Measurements from ENCODE around the gene MORN5. TPM values are rescaled to one million over a fixed set of nuclear protein-coding genes. Genes with fewer than 3 reads are reported as not detected.

Gene MORN5
- polyA plus RNA-seq, 2 of the 4 experiments (the other 2 are of a cell fraction) = not detected

DNA sequence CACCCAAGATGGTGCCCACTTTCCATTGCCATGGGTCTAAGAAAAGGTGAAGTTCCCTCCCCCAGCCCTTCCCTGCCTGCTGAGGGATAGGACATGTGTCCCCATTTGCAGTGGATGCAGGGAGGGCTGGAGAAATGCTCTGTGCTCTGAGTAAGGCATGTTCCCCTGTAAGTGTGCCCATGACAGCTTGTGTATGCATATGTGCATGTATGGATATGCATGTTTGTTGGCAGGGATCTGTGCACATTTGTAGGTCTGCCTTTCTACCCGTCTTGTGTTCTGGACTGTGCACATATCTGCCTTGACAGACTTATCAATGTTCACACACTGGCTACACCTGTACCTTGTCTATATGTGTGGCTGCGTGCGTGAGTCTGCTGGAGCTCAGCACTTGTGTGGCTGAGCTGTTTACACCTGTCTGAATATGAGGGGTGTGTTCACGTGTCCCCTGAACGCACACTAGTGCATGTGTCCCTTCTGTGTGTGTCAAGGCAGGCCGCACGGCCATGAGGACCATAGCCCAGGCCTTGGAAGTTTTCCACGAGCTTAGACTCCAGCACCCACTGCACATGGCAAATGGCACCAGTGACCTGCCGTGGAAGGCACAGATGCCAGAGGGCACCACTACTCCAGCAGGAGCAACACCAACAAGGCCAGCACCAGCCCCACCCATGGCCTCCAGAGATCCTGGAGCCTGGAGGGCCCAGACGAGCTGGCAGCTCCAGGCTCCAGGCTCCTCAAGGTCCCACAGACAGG, 39.2 kb upstream of the MORN5 start:
- Histone ChIP-seq H3K27ac (no peak overlapping the region), H3K4me2 (no peak overlapping the region), H3K4me1 (peaks cover 2% of the 10 kb centered on the region; the same call in 2 of the 3 replicates), H3K9me3 (no peaks in the 10 kb centered on the region), H3K4me3 (no peak overlapping the region)
- ChIA-PET CTCF (interaction anchor here (0.5 to 20.3 kb wide), 11 partner anchors 11 to 1229 kb away, joined by 3 to 541 read pairs (median 61); partner anchors contain the start of genes MRRF, RBM18 and TTLL11), POLR2A (no interaction called here)
- 86% methylated on average over 6 of the region's 10 CpGs for WGBS (ENCODE audit: missing lambda C conversion rate)
- ATAC-seq (no peak), DNase-seq (ENCODE audit: low read depth in 1 of 2, low spot score in 1 of 2) (no peak), FAIRE-seq (no peak)
- TF ChIP-seq, protein P1, sequence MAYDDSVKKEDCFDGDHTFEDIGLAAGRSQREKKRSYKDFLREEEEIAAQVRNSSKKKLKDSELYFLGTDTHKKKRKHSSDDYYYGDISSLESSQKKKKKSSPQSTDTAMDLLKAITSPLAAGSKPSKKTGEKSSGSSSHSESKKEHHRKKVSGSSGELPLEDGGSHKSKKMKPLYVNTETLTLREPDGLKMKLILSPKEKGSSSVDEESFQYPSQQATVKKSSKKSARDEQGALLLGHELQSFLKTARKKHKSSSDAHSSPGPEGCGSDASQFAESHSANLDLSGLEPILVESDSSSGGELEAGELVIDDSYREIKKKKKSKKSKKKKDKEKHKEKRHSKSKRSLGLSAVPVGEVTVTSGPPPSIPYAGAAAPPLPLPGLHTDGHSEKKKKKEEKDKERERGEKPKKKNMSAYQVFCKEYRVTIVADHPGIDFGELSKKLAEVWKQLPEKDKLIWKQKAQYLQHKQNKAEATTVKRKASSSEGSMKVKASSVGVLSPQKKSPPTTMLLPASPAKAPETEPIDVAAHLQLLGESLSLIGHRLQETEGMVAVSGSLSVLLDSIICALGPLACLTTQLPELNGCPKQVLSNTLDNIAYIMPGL (CRISPR knock-in tag; IDR thresholded peaks at IDR 0.05; ENCODE audit: borderline replicate concordance) = no peak
- TF ChIP-seq RARB (CRISPR knock-in tag; IDR thresholded peaks at IDR 0.05) = no peak
- TF ChIP-seq ESRRA (IDR thresholded peaks at IDR 0.05; ENCODE audit: borderline replicate concordance, low read length) = no peak
- TF ChIP-seq HEYL (CRISPR knock-in tag; IDR thresholded peaks at IDR 0.05) = no peak
- no peak for TF ChIP-seq MAFK (IDR thresholded peaks at IDR 0.05; ENCODE audit: partially characterized antibody)
- no peak for TF ChIP-seq ZC3H11A (IDR thresholded peaks at IDR 0.05)
- no peak for TF ChIP-seq FOXS1 (CRISPR knock-in tag; IDR thresholded peaks at IDR 0.05)
- TF ChIP-seq, protein P2, sequence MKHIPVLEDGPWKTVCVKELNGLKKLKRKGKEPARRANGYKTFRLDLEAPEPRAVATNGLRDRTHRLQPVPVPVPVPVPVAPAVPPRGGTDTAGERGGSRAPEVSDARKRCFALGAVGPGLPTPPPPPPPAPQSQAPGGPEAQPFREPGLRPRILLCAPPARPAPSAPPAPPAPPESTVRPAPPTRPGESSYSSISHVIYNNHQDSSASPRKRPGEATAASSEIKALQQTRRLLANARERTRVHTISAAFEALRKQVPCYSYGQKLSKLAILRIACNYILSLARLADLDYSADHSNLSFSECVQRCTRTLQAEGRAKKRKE (CRISPR knock-in tag; IDR thresholded peaks at IDR 0.05; ENCODE audit: low read depth) = no peak
- TF ChIP-seq JUN (IDR thresholded peaks at IDR 0.05) = no peak

DNA sequence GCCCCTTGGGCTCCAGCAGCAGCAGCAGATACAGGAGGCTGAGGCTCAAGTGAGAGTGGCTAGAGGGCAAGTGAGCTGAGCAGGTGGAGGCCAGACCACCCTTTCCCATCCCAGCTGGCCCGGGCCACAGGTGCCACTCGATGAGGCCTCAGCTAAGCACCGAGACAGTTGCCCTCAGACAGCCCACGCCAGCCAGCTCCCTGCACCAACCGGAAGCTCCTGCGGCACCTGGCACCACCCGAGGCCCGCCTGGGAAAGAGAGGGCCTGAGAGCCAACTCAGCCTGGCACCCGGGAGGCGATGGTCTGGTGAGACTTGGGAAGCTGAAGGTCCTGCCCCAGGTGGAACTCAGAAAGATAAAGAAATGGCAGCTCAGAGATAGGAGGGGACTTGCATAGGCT, 38.3 kb upstream of the MORN5 start:
- Histone ChIP-seq H3K9me3 (no peaks in the 10 kb centered on the region), H3K27ac (no peak overlapping the region), H3K4me2 (no peak overlapping the region), H3K4me3 (no peak overlapping the region), H3K4me1 (peaks cover 10% of the 10 kb centered on the region; the same call in 2 of the 3 replicates)
- WGBS (ENCODE audit: missing lambda C conversion rate) = 70% methylated on average over 6 of the region's 10 CpGs
- TF ChIP-seq FOSL2 (IDR thresholded peaks at IDR 0.05) (no peak), FOSL2 (CRISPR knock-in tag; IDR thresholded peaks at IDR 0.05) (no peak), POLR2A (IDR thresholded peaks at IDR 0.05; ENCODE audit: low read length) (no peak), HOXB13 (CRISPR knock-in tag; IDR thresholded peaks at IDR 0.05; ENCODE audit: low read depth) (no peak)
- TF ChIP-seq, protein P2 (CRISPR knock-in tag; IDR thresholded peaks at IDR 0.05; ENCODE audit: low read depth) = no peak
- ChIA-PET CTCF (interaction anchor here (0.5 to 20.3 kb wide), 21 partner anchors 11 to 1228 kb away, joined by 3 to 541 read pairs (median 8); partner anchors contain the start of genes MRRF, RBM18 and TTLL11), POLR2A (no interaction called here)
- DNase-seq (ENCODE audit: low read depth in 1 of 2, low spot score in 1 of 2) = no peak
- FAIRE-seq = no peak
- ATAC-seq = no peak

DNA sequence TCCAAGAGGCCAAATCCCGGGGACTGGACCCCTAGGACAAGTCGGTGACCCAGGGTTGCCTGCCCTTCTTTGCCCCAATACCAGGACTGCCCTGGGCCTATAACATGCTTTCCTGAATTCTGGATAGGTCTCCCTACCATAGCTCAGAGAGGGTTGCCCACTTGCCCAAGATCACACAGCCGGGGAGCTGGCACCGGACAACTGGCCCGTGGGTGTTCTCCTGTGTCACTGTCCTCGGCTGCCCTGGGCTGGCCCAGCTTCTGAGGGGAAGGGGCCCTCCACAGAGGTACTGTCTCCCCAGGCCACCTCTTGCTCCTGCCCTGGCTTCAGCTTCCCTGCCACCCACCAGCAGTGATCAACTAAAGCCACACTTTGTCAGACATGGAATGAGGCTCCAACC, 37.8 kb upstream of the MORN5 start:
- no peak overlapping the region for H3K27ac ChIP-seq
- H3K9me3 ChIP-seq = no peaks in the 10 kb centered on the region
- CTCF ChIA-PET = interaction anchor here (0.6 to 20.3 kb wide), 35 partner anchors 12 to 1228 kb away, joined by 3 to 541 read pairs (median 5); partner anchors contain the start of genes MRRF, RBM18 and TTLL11
- H3K4me2 ChIP-seq = no peak overlapping the region
- DNase-seq (ENCODE audit: low read depth in 1 of 2, low spot score in 1 of 2) (no peak), ATAC-seq (no peak), FAIRE-seq (no peak)
- POLR2A ChIA-PET = no interaction called here
- 75% methylated on average over 2 of the region's 6 CpGs for WGBS (ENCODE audit: missing lambda C conversion rate)
- TF ChIP-seq CHD2 (IDR thresholded peaks at IDR 0.05; ENCODE audit: low read length, partially characterized antibody) (no peak), HOXA7 (CRISPR knock-in tag; IDR thresholded peaks at IDR 0.05) (no peak), ZFP36 (IDR thresholded peaks at IDR 0.05; ENCODE audit: borderline replicate concordance, partially characterized antibody) (peak; percentile 10)
- peaks cover 10% of the 10 kb centered on the region; the same call in 2 of the 3 replicates for H3K4me1 ChIP-seq
- no peak overlapping the region for H3K4me3 ChIP-seq
